Neural crest cell (in vitro differentiated cells): ENCODE results near the gene POLQ. TPM values are rescaled to one million over a fixed set of nuclear protein-coding genes. Genes with fewer than 3 reads are reported as not detected.
A peak's percentile ranks its signal among the peaks of the same experiment; 100 is the strongest.

Experiments
- DNase-seq: peaks from one replicate; pipeline ENCODE4 v3.0.0; 2021; ENCODE audit warnings: low read depth, mixed read lengths, low spot score
- H3K27ac Mint-ChIP-seq: one replicate; pipeline ENCODE4 v1.8.0; 2021; ENCODE audit warnings: mild to moderate bottlenecking, mixed read lengths; ENCODE audit not compliant: unreplicated experiment
- H3K27me3 Mint-ChIP-seq: 2 replicates; pipeline ENCODE4 v1.8.0; 2021; ENCODE audit warnings: low read depth, mild to moderate bottlenecking, mixed read lengths
- H3K36me3 Mint-ChIP-seq: 2 replicates; pipeline ENCODE4 v1.8.0; 2021; ENCODE audit warnings: low read depth, mild to moderate bottlenecking, mixed read lengths
- H3K4me1 Mint-ChIP-seq: 2 replicates; pipeline ENCODE4 v1.8.0; 2021; ENCODE audit warnings: mixed read lengths
- H3K4me3 Mint-ChIP-seq: one replicate; pipeline ENCODE4 v1.8.0; 2021; ENCODE audit warnings: mild to moderate bottlenecking, mixed read lengths
- H3K9me3 Mint-ChIP-seq: 2 replicates; pipeline ENCODE4 v1.8.0; 2021; ENCODE audit warnings: mixed read lengths
- total RNA-seq: library from RNA; stranded (reverse); gene quantifications from 2 replicates; pipeline ENCODE4 v1.2.1, GENCODE V29; 2021
- TF ChIP-seq, protein P1 (sequence below): fragments of 200-600 bp; sonication (generic); conservative IDR thresholded peaks from 2 replicates; pipeline ENCODE4 v1.5.0; 2021; ENCODE audit warnings: antibody characterized with exemption, mild to moderate bottlenecking

Gene POLQ
- total RNA-seq, 1 donor from 2014 or later = 17.8 TPM

DNA sequence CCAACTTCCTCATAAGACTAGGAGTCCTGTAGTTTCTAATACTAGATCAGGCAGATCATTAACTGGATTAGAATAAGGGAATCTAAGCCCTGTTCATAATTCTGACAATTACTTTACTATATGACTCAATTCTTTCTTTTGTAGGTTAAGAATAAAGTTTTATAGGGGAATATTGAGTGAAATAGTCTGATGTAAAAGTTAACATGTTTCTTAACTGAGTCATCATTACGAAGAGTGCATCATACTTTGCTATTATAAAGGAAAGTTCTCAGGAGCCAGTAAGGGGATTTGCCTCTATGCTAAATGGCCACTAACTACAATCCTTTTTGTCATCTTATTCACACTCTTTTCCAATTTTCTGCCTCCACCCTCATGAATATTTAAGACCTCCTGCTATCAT is 63.1 kb downstream of the POLQ start:
- no peaks in the 10 kb centered on the region for H3K27me3 Mint-ChIP-seq
- no peaks in the 10 kb centered on the region for H3K9me3 Mint-ChIP-seq
- H3K4me3 Mint-ChIP-seq = no peak overlapping the region
- H3K4me1 Mint-ChIP-seq = no peaks in the 10 kb centered on the region
- no peak overlapping the region for H3K27ac Mint-ChIP-seq
- DNase-seq = no peak
- peaks cover 7% of the 10 kb centered on the region for H3K36me3 Mint-ChIP-seq
- TF ChIP-seq, protein P1, sequence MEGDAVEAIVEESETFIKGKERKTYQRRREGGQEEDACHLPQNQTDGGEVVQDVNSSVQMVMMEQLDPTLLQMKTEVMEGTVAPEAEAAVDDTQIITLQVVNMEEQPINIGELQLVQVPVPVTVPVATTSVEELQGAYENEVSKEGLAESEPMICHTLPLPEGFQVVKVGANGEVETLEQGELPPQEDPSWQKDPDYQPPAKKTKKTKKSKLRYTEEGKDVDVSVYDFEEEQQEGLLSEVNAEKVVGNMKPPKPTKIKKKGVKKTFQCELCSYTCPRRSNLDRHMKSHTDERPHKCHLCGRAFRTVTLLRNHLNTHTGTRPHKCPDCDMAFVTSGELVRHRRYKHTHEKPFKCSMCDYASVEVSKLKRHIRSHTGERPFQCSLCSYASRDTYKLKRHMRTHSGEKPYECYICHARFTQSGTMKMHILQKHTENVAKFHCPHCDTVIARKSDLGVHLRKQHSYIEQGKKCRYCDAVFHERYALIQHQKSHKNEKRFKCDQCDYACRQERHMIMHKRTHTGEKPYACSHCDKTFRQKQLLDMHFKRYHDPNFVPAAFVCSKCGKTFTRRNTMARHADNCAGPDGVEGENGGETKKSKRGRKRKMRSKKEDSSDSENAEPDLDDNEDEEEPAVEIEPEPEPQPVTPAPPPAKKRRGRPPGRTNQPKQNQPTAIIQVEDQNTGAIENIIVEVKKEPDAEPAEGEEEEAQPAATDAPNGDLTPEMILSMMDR = no peak

DNA sequence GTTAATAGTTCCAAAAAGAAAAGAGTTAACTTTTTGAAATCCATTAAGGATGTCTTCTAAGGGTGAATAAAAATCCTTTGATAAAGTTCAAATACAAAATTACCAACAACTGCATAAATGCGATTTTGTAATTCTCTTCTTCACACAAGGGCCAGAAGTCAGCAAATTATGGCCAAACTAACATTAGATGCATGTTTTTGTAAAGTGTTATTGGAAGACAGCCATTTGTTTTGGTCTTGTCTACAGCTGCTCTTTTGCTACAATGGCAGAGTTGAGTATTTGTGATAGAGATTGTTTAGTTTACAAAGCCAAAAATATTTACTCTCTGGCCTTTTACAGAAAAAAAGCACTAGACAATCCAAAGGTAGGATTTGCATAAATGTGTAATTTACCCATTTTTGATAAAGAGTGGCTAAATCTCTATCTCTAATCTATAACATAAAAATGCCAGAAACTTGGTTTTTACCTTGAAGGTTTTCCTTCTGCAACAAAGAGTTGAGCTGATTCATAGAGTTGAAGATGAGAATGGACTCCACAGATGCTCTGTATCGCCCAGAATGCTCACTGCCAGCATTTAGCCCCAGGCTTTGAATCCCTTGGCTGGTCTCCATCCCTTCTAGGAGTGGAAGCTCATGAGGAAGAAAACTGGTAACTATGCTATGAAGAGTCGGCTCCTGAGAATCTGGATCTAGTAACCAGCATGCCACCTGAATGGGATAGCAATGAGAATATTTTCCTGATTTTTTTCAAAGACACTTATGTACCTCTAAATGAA is 64.5 kb downstream of the POLQ start:
- no peak for DNase-seq
- Mint-ChIP-seq H3K9me3 (no peaks in the 10 kb centered on the region), H3K27me3 (no peaks in the 10 kb centered on the region), H3K36me3 (peaks cover 7% of the 10 kb centered on the region), H3K27ac (no peak overlapping the region), H3K4me3 (no peak overlapping the region), H3K4me1 (no peaks in the 10 kb centered on the region)
- TF ChIP-seq, protein P1 = no peak

DNA sequence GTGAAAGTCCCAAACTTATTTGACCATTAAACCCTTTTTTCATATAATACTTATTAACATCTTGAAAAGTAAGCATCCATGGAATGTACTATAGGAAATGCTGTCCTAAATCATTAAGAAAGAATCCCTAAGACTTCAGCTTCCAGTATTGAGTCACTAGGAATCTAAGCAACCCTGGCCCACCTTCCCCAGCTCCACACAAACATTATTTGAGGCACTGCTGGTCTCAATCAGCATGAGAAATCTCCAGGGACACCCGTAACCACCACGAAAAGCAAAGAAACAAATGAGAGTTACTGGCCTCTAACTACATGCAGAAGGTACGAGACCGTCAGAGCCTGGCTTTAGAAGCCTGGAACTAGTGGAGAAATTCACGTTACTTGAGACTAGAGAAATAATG is 68.2 kb downstream of the POLQ start:
- no peak for DNase-seq
- no peaks in the 10 kb centered on the region for H3K9me3 Mint-ChIP-seq
- TF ChIP-seq, protein P1 = no peak
- no peak overlapping the region for H3K27ac Mint-ChIP-seq
- no peak overlapping the region for H3K4me3 Mint-ChIP-seq
- H3K36me3 Mint-ChIP-seq = peaks cover 10% of the 10 kb centered on the region
- no peaks in the 10 kb centered on the region for H3K4me1 Mint-ChIP-seq
- no peaks in the 10 kb centered on the region for H3K27me3 Mint-ChIP-seq

DNA sequence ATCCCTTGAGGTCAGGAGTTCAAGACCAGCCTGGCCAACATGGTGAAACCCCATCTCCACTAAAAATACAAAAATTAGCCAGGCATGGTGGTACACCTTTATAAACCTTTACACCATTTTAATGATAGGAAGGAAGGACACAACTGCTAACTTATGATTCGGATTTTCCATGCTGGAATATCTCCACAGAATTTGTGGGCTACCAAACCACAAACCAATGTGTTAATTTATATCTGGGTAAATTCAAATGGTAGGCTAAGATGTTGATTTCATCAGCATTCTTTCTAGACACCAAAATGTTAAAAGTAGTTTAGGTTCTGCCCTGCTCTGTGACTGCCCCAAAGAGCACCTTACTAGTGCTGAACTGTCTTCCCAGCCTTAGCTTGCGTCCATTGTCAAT is 72.8 kb downstream of the POLQ start:
- Mint-ChIP-seq H3K9me3 (no peaks in the 10 kb centered on the region), H3K4me3 (no peak overlapping the region), H3K27me3 (no peaks in the 10 kb centered on the region), H3K27ac (no peak overlapping the region), H3K4me1 (no peaks in the 10 kb centered on the region), H3K36me3 (peaks cover 7% of the 10 kb centered on the region)
- no peak for DNase-seq
- TF ChIP-seq, protein P1 = no peak

DNA sequence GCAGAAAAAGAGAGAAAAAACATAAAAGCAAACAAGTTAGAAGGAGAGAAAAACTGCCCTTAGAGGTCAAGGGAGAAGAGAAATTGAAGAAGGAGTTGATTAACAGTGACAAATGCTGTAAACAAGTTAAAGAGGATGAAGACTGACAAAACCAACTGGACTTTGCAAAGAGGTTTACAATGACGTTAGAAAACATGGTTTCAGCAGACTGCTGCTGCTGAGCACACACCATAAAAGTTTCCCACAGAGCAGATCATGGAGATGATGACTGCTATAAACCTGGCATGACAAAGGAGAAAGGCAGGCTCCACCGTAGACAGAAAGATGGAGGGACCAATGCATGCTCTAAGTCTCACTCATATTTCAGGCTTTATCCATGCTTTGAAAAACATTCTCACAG is 78.7 kb downstream of the POLQ start:
- Mint-ChIP-seq H3K36me3 (peaks cover 17% of the 10 kb centered on the region), H3K4me1 (peaks cover 5% of the 10 kb centered on the region), H3K27me3 (no peaks in the 10 kb centered on the region), H3K4me3 (no peak overlapping the region), H3K27ac (peak overlapping the region; percentile 59), H3K9me3 (no peaks in the 10 kb centered on the region)
- DNase-seq = no peak
- TF ChIP-seq, protein P1 = no peak
